ENCODE results near the gene ZMYND8. TPM values are rescaled to one million over a fixed set of nuclear protein-coding genes. Genes with fewer than 3 reads are reported as not detected.
A peak's percentile ranks its signal among the peaks of the same experiment; 100 is the strongest.
"Not testable (repeated sequence)": the region's sequence is repeated elsewhere in the genome, so short reads cannot be mapped to it uniquely, and the experiment has no call there.

Gene ZMYND8
- 10 to 100 TPM; 19.1 to 27.4 TPM for total RNA-seq
- polyA plus RNA-seq, result 1 to 10 TPM; 4.5 to 9.1 TPM
- long read RNA-seq, donor 1, partial matches to known transcripts, result 23 of 32 reads
- long read RNA-seq, donor 1, other reads (novel, unspliced or antisense), result 9 of 32 reads
- long read RNA-seq, donor 2, partial matches to known transcripts, result 7 of 15 reads
- long read RNA-seq, donor 2, other reads (novel, unspliced or antisense), result 8 of 15 reads

DNA sequence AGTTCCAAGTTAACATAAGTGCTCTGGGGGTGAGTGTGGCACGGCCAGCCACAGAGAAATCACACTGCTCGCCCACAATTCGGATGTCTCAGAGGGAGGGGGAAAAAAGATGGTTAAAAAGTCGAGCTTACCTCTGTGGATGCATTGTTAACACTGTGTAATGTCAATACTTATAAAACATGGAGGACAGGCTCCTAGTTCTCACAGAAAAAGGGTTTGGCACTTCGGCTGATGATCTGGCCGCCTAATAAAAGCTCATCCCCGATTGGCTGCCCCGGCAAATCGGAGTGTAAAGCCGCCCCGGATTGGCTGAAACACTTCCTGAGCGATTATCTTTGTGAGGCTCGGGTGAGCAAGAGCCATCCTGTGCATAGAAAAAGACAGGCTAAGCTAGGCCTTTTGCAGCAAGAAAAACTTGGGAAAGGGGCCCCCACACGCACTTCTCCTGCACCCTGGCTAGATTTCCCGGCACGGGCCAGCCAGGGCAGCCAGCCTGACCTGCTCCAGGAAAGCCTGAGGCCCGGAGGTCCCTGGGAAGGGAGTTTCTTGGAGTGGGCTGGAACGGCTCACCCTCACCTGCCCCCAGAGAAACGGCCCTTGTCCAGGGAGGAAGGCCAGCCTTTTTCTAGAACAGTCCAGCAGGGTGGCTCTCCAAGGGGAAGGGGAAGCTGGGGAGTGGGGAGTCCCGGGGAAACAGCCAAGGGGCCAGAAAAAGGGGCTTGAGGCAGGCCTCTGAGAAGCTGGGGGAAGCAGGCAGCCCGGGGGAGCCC is at the start of gene ZMYND8:
Gene ZMYND8 (minus strand): TSS at position 174 of the 770 bp plus-strand sequence. CDS start 29 bp downstream, at position 145.
- Histone ChIP-seq H3K4me1 (ENCODE audit: control insufficient read depth in 1 of 2, insufficient read depth in 2 of 2, low read length in 2 of 2) (peaks cover 9 to 17% of the 10 kb centered on the region in 2 donors), H3K27me3 (ENCODE audit: control insufficient read depth in 1 of 2, insufficient read depth in 2 of 2, low read length in 1 of 2) (no peaks in the 10 kb centered on the region), H3K4me3 (ENCODE audit: low read length in 2 of 2) (no peak within 1 kb of the TSS), H3K36me3 (ENCODE audit: control insufficient read depth in 1 of 2, insufficient read depth in 2 of 2, low read length in 1 of 2) (no peaks in the 10 kb centered on the region), H3K9me3 (ENCODE audit: control insufficient read depth, low read length) (no peaks in the 10 kb centered on the region), H3K27ac (ENCODE audit: low read depth in 1 of 2, low read length in 2 of 2) (peak within 1 kb of the TSS; percentile 91 to 97)
- 8 to 9% methylated on average over 21 of the region's 21 CpGs for WGBS, 2 donors
- peak; percentile 79 for ATAC-seq (ENCODE audit: low FRiP score)
- peak; percentile 91 to 93 for DNase-seq
- intact Hi-C loops (cut with DNase I), result loop anchor here in 1 of 2 donors (5.0 kb wide), 1 partner anchor 39 kb away; no protein-coding TSS in a partner anchor

GRCh38 chr20:47405775-47406325 is 49.4 kb upstream of the ZMYND8 start:
- no peak overlapping the region for H3K4me3 ChIP-seq (ENCODE audit: low read length in 2 of 2)
- no peaks in the 10 kb centered on the region for H3K9me3 ChIP-seq (ENCODE audit: control insufficient read depth, low read length)
- ATAC-seq (ENCODE audit: low FRiP score) (no peak), DNase-seq (no peak)
- H3K36me3 ChIP-seq (ENCODE audit: control insufficient read depth in 1 of 2, insufficient read depth in 2 of 2, low read length in 1 of 2), result no peaks in the 10 kb centered on the region
- peaks cover 0 to 2% of the 10 kb centered on the region in 2 donors for H3K4me1 ChIP-seq (ENCODE audit: control insufficient read depth in 1 of 2, insufficient read depth in 2 of 2, low read length in 2 of 2)
- H3K27me3 ChIP-seq (ENCODE audit: control insufficient read depth in 1 of 2, insufficient read depth in 2 of 2, low read length in 1 of 2), result no peaks in the 10 kb centered on the region
- no peak overlapping the region for H3K27ac ChIP-seq (ENCODE audit: low read depth in 1 of 2, low read length in 2 of 2)
- intact Hi-C loops (cut with DNase I), result no loop called here
- 93 to 95% methylated on average over 4 of the region's 4 CpGs for WGBS, 2 donors

DNA sequence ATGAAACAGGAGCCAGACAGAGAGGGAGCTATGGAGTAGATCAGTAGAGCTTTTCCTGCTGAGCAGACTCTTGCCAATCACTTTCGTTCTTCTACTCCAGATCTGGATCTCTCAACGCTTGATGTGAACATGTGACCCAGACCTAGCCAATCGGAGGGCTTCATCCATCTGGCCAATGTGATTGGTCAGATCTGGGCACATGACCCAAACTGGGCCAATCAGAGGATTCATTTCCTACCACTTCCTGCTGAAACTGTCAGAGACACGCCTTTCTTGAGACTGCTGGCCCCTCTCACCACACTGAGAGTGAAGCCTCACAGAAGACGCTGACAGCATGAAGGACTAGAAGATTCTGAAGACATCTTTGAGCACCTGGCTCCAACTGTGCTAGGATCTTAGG is 44.2 kb upstream of the ZMYND8 start:
- no peak for ATAC-seq (ENCODE audit: low FRiP score)
- Histone ChIP-seq H3K9me3 (ENCODE audit: control insufficient read depth, low read length) (no peaks in the 10 kb centered on the region), H3K27me3 (ENCODE audit: control insufficient read depth in 1 of 2, insufficient read depth in 2 of 2, low read length in 1 of 2) (no peaks in the 10 kb centered on the region), H3K4me3 (ENCODE audit: low read length in 2 of 2) (no peak overlapping the region), H3K27ac (ENCODE audit: low read depth in 1 of 2, low read length in 2 of 2) (no peak overlapping the region), H3K36me3 (ENCODE audit: control insufficient read depth in 1 of 2, insufficient read depth in 2 of 2, low read length in 1 of 2) (no peaks in the 10 kb centered on the region), H3K4me1 (ENCODE audit: control insufficient read depth in 1 of 2, insufficient read depth in 2 of 2, low read length in 2 of 2) (peaks cover 0 to 4% of the 10 kb centered on the region in 2 donors)
- intact Hi-C loops (cut with DNase I), result no loop called here
- WGBS, 2 donors, result 96 to 98% methylated on average over 5 of the region's 5 CpGs
- DNase-seq, result no peak

GRCh38 chr20:47397652-47398301 is 41.3 kb upstream of the ZMYND8 start:
- Histone ChIP-seq H3K9me3 (ENCODE audit: control insufficient read depth, low read length) (no peaks in the 10 kb centered on the region), H3K27ac (ENCODE audit: low read depth in 1 of 2, low read length in 2 of 2) (no peak overlapping the region), H3K4me3 (ENCODE audit: low read length in 2 of 2) (no peak overlapping the region), H3K4me1 (ENCODE audit: control insufficient read depth in 1 of 2, insufficient read depth in 2 of 2, low read length in 2 of 2) (peaks cover 0 to 4% of the 10 kb centered on the region in 2 donors), H3K27me3 (ENCODE audit: control insufficient read depth in 1 of 2, insufficient read depth in 2 of 2, low read length in 1 of 2) (no peaks in the 10 kb centered on the region), H3K36me3 (ENCODE audit: control insufficient read depth in 1 of 2, insufficient read depth in 2 of 2, low read length in 1 of 2) (no peaks in the 10 kb centered on the region)
- ATAC-seq (ENCODE audit: low FRiP score) (no peak), DNase-seq (no peak)
- intact Hi-C loops (cut with DNase I), result no loop called here
- WGBS, 2 donors, result 52 to 64% methylated on average over 9 of the region's 9 CpGs

- Histone ChIP-seq H3K4me1 (ENCODE audit: control insufficient read depth in 1 of 2, insufficient read depth in 2 of 2, low read length in 2 of 2) (peaks cover 0 to 4% of the 10 kb centered on the region in 2 donors), H3K4me3 (ENCODE audit: low read length in 2 of 2) (no peak overlapping the region), H3K36me3 (ENCODE audit: control insufficient read depth in 1 of 2, insufficient read depth in 2 of 2, low read length in 1 of 2) (no peaks in the 10 kb centered on the region), H3K9me3 (ENCODE audit: control insufficient read depth, low read length) (peaks cover 2% of the 10 kb centered on the region), H3K27me3 (ENCODE audit: control insufficient read depth in 1 of 2, insufficient read depth in 2 of 2, low read length in 1 of 2) (no peaks in the 10 kb centered on the region), H3K27ac (ENCODE audit: low read depth in 1 of 2, low read length in 2 of 2) (no peak overlapping the region)
- WGBS, 2 donors, result 88 to 90% methylated on average over 5 of the region's 5 CpGs
- no peak for ATAC-seq (ENCODE audit: low FRiP score)
- intact Hi-C loops (cut with DNase I), result no loop called here
- no peak for DNase-seq
Observed at GRCh38 chr20:47396762-47397476, 40.4 kb upstream of the ZMYND8 start.

DNA sequence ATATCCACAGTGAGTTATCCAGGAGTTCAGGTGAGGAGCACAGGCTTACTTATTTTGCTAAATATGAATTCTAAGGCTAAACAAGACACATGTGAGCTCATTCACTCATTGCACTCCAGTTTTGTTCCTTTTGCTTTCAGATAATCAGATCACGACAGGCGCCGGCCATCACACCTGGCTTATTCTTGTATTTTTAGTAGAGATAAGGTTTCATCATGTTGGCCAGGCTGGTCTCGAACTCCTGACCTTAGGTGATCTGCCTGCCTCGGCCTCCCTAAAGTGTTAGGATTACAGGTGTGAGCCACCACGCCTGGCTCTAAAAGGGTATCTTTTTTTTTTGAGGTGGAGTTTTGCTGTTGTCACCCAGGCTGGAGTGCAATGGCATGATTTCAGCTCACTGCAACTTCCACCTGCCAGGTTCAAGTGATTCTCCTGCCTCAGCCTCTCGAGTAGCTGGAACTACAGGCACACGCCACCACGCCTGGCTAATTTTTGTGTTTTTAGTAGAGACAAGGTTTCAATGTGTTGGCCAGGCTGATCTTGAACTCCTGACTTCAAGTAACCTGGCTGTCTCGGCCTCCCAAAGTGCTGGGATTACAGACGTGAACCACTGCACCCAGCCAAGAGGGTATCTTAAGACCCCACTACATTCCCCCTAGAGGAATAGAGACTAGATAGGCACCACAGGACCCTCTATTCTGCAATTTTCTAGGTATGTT is 37.5 kb upstream of the ZMYND8 start:
- intact Hi-C loops (cut with DNase I), result loop anchor here (5.0 kb wide), 2 partner anchors 68 to 228 kb away; no protein-coding TSS in a partner anchor
- not testable (repeated sequence) for H3K9me3 ChIP-seq (ENCODE audit: control insufficient read depth, low read length); H3K4me1 ChIP-seq (ENCODE audit: control insufficient read depth in 1 of 2, insufficient read depth in 2 of 2, low read length in 2 of 2); DNase-seq; H3K36me3 ChIP-seq (ENCODE audit: control insufficient read depth in 1 of 2, insufficient read depth in 2 of 2, low read length in 1 of 2); H3K27ac ChIP-seq (ENCODE audit: low read depth in 1 of 2, low read length in 2 of 2); ATAC-seq (ENCODE audit: low FRiP score); H3K27me3 ChIP-seq (ENCODE audit: control insufficient read depth in 1 of 2, insufficient read depth in 2 of 2, low read length in 1 of 2); H3K4me3 ChIP-seq (ENCODE audit: low read length in 2 of 2)
- 92 to 95% methylated on average over 11 of the region's 11 CpGs for WGBS, 2 donors

GRCh38 chr20:47392721-47393073 is 36.2 kb upstream of the ZMYND8 start:
- Histone ChIP-seq H3K36me3 (ENCODE audit: control insufficient read depth in 1 of 2, insufficient read depth in 2 of 2, low read length in 1 of 2) (no peaks in the 10 kb centered on the region), H3K27me3 (ENCODE audit: control insufficient read depth in 1 of 2, insufficient read depth in 2 of 2, low read length in 1 of 2) (no peaks in the 10 kb centered on the region), H3K4me1 (ENCODE audit: control insufficient read depth in 1 of 2, insufficient read depth in 2 of 2, low read length in 2 of 2) (no peaks in the 10 kb centered on the region), H3K27ac (ENCODE audit: low read depth in 1 of 2, low read length in 2 of 2) (no peak overlapping the region), H3K4me3 (ENCODE audit: low read length in 2 of 2) (no peak overlapping the region), H3K9me3 (ENCODE audit: control insufficient read depth, low read length) (peaks cover 2% of the 10 kb centered on the region)
- ATAC-seq (ENCODE audit: low FRiP score), result no peak
- intact Hi-C loops (cut with DNase I), result loop anchor here (5.0 kb wide), 2 partner anchors 70 to 230 kb away; no protein-coding TSS in a partner anchor
- WGBS, 2 donors, result 83 to 84% methylated on average over 2 of the region's 2 CpGs
- no peak for DNase-seq

All from aorta (tissue), 5 donors.